ENCODE measurements around the gene COL13A1. TPM values are rescaled to one million over a fixed set of nuclear protein-coding genes. Genes with fewer than 3 reads are reported as not detected.

COL13A1 gene
- total RNA-seq, 1 experiment from 2014 or later = 5.9 TPM

DNA sequence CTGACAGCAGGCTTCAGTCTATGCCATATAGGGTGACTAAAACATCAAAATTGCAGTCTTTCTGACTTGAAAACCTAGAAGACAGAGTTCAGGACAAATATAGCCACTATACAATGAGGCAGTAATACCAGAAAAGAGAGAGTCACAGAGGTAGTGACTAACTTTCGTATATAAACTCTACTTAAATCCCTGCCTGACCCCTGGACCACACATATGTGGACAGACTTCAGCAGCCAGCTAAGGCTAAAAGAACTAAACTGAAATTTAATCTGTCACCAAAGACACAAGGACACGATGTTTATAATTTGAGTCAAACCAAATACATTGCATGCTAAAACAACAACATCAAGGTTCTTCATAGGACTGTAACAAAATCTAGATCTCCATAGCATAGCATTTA, 186.4 kb downstream of the COL13A1 start:
- RAD21 ChIA-PET (ENCODE audit: low non-redundant PET in 1 of 2, low total read pairs in 2 of 2, uncharacterized antibody in 2 of 2, unreplicated experiment in 2 of 2) = no interaction called here
- H3K4me3 ChIP-seq (replicated peaks in 1 of 2; ENCODE audit: low read depth in 1 of 2, low read length in 2 of 2) = no peak overlapping the region
- no peaks in the 10 kb centered on the region for H3K36me3 ChIP-seq (ENCODE audit: control insufficient read depth in 1 of 2, insufficient read depth in 2 of 2, low read length in 2 of 2)
- H2AFZ ChIP-seq (ENCODE audit: low read depth, low read length, poor library complexity, severe bottlenecking) = no peak overlapping the region
- BruUV-seq (replicated peaks) = no TSS peak
- DNase-seq (ENCODE audit: low read depth, low spot score) (no peak), ATAC-seq (no peak)
- no peaks in the 10 kb centered on the region for H3K9me3 ChIP-seq (ENCODE audit: control insufficient read depth in 1 of 2, insufficient read depth in 1 of 2, low read depth in 1 of 2, low read length in 2 of 2)
- intact Hi-C loops (cut with micrococcal nuclease) = no loop called here
- no peaks in the 10 kb centered on the region for H3K4me1 ChIP-seq (ENCODE audit: control insufficient read depth in 1 of 2, insufficient read depth in 2 of 2, low read length in 2 of 2)
- POLR2A ChIA-PET = no interaction called here
- no peak overlapping the region for H3K27ac ChIP-seq (ENCODE audit: low read depth, low read length)
- CTCF ChIA-PET = interaction anchor here (1.4 kb wide), 1 partner anchor 29 kb away, joined by 6 read pairs; no protein-coding TSS in a partner anchor
- H3K79me2 ChIP-seq (ENCODE audit: insufficient read depth, low read length) = no peaks in the 10 kb centered on the region
- H3K27me3 ChIP-seq (ENCODE audit: insufficient read depth, low read length) = peaks cover 15% of the 10 kb centered on the region
- TF ChIP-seq TCF7L2 (IDR thresholded peaks at IDR 0.05; ENCODE audit: borderline replicate concordance, extremely low read depth, insufficient read depth, insufficient read length) (no peak), ZFX (IDR thresholded peaks at IDR 0.05) (no peak), ZBTB33 (IDR thresholded peaks at IDR 0.05; ENCODE audit: extremely low read depth, insufficient replicate concordance, low read length) (no peak), EZH2 (IDR thresholded peaks at IDR 0.05) (no peak), RAD21 (IDR thresholded peaks at IDR 0.05; ENCODE audit: low read depth) (no peak), ZNF274 (IDR thresholded peaks at IDR 0.05; ENCODE audit: low read depth, low read length) (no peak), CEBPB (IDR thresholded peaks at IDR 0.05; ENCODE audit: low read depth) (no peak), REST (IDR thresholded peaks at IDR 0.05; ENCODE audit: low read depth) (no peak)
- H4K20me1 ChIP-seq (ENCODE audit: insufficient read depth) = no peaks in the 10 kb centered on the region
- no peak overlapping the region for H3K9ac ChIP-seq (ENCODE audit: low read length)
- no peak overlapping the region for H3K4me2 ChIP-seq (ENCODE audit: low read length)
- no peaks in the 10 kb centered on the region for H3K9me2 ChIP-seq (ENCODE audit: insufficient read depth)
